OCI-LY1 (cell line): ENCODE measurements around the gene SUGCT.

Experiments used
- H2AFZ ChIP-seq: fragments of 200-600 bp; sonication (generic), shearing (Covaris generic); 2 replicates; pipeline ENCODE4 v1.6.0; 2014; ENCODE audit warnings: antibody characterized with exemption, mild to moderate bottlenecking, low read length
- H3F3A ChIP-seq: fragments of 200-600 bp; sonication (generic), shearing (Covaris generic); 2 replicates; pipeline ENCODE4 v1.6.0; 2014; ENCODE audit warnings: mild to moderate bottlenecking, antibody characterized with exemption, low read length, moderate library complexity; ENCODE audit not compliant: insufficient read depth
- H3K27ac ChIP-seq: fragments of 200-600 bp; sonication (generic); 2 replicates; pipeline ENCODE4 v1.5.1; 2014; ENCODE audit warnings: low read length, mixed run types, mild to moderate bottlenecking, low read depth; ENCODE audit not compliant: poor library complexity, severe bottlenecking
- H3K27me3 ChIP-seq: fragments of 200-600 bp; sonication (generic); 2 replicates; pipeline ENCODE4 v1.6.0; 2014; ENCODE audit warnings: antibody characterized with exemption, mild to moderate bottlenecking, low read length, moderate library complexity; ENCODE audit not compliant: insufficient read depth
- H3K36me3 ChIP-seq: fragments of 200-600 bp; sonication (generic); 2 replicates; pipeline ENCODE4 v1.6.1; 2014; ENCODE audit warnings: mild to moderate bottlenecking, antibody characterized with exemption, low read length, moderate library complexity, mixed read lengths; ENCODE audit not compliant: insufficient read depth
- H3K4me1 ChIP-seq: fragments of 200-600 bp; sonication (generic); 2 replicates; pipeline ENCODE4 v1.5.1; 2014; ENCODE audit warnings: mild to moderate bottlenecking, low read length, moderate library complexity; ENCODE audit not compliant: insufficient read depth, severe bottlenecking
- H3K4me2 ChIP-seq: fragments of 200-600 bp; sonication (generic), shearing (Covaris generic); 2 replicates; pipeline ENCODE4 v1.6.1; 2014; ENCODE audit warnings: low read length
- H3K4me3 ChIP-seq: fragments of 200-600 bp; sonication (generic); 2 replicates; pipeline ENCODE4 v1.5.1; 2014; ENCODE audit warnings: low read length, low read depth, mild to moderate bottlenecking, mixed read lengths; ENCODE audit not compliant: poor library complexity, severe bottlenecking
- H3K79me2 ChIP-seq: fragments of 200-600 bp; shearing (Covaris generic); 2 replicates; pipeline ENCODE4 v1.6.1; 2016; ENCODE audit warnings: mixed run types, low read length, mixed read lengths; ENCODE audit not compliant: insufficient read depth
- H3K9ac ChIP-seq: fragments of 200-600 bp; sonication (generic), shearing (Covaris generic); 2 replicates; pipeline ENCODE4 v1.6.1; 2014; ENCODE audit warnings: mild to moderate bottlenecking, low read length, mixed read lengths
- H3K9me2 ChIP-seq: fragments of 200-600 bp; sonication (generic), shearing (Covaris generic); 2 replicates; pipeline ENCODE4 v1.6.1; 2014; ENCODE audit warnings: low read depth, mild to moderate bottlenecking, low read length, mixed read lengths
- H3K9me3 ChIP-seq: fragments of 200-600 bp; shearing (Covaris generic); 2 replicates; pipeline ENCODE4 v1.6.1; 2014; ENCODE audit warnings: low read length, mixed read lengths
- H4K20me1 ChIP-seq: fragments of 200-600 bp; sonication (generic), shearing (Covaris generic); 2 replicates; pipeline ENCODE4 v1.6.0; 2016; ENCODE audit warnings: mild to moderate bottlenecking, low read length; ENCODE audit not compliant: insufficient read depth
- EZH2 ChIP-seq: fragments of 200-600 bp; sonication (generic), shearing (Covaris generic); IDR thresholded peaks from 2 replicates; pipeline ENCODE4 v1.8.0; 2017; ENCODE audit warnings: borderline replicate concordance, mixed run types, mild to moderate bottlenecking, antibody characterized with exemption, low read length, moderate library complexity, mixed read lengths
- TF ChIP-seq, protein P1 (sequence below): fragments of 200-600 bp; sonication (generic), shearing (Covaris generic); IDR thresholded peaks from 2 replicates; pipeline ENCODE4 v1.5.1; 2017; ENCODE audit warnings: mild to moderate bottlenecking, antibody characterized with exemption, low read length, moderate library complexity, mixed read lengths

The SUGCT gene

DNA sequence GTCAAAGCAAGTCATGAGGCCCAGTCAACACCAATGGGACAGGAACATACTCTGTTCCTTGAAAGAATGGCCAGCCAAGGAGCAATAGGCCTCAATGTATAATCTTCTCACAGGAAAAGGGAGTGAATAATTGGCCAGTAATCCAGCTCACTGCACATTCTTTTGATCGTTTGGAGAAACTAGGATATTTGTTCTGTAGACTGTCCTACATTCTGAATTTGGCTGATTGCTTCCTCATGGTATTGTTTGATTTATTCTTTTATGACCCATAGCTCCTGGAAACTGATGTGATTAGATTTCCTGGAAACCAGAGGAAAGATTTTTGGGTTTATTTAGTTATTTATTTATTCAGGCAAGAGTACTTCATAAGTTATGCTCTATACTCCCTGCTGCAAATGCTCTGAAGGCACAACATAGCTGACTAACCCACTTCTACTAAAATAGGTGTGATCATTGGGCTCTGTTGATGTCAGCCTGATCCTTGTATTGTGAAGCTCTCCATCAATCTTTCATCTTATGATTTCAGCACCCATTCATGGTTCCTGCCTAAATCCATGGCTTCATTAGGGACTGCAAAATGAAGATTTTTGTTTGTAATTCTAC, 745.2 kb downstream of the SUGCT start:
- Histone ChIP-seq H3K36me3 (no peaks in the 10 kb centered on the region), H4K20me1 (no peaks in the 10 kb centered on the region), H3K9me3 (no peaks in the 10 kb centered on the region), H3F3A (no peaks in the 10 kb centered on the region), H3K4me3 (no peak overlapping the region), H3K79me2 (no peaks in the 10 kb centered on the region), H3K9me2 (no peaks in the 10 kb centered on the region), H3K27ac (no peak overlapping the region), H2AFZ (no peak overlapping the region), H3K9ac (no peak overlapping the region), H3K27me3 (no peaks in the 10 kb centered on the region), H3K4me1 (no peaks in the 10 kb centered on the region), H3K4me2 (no peak overlapping the region)
- TF ChIP-seq, protein P1, sequence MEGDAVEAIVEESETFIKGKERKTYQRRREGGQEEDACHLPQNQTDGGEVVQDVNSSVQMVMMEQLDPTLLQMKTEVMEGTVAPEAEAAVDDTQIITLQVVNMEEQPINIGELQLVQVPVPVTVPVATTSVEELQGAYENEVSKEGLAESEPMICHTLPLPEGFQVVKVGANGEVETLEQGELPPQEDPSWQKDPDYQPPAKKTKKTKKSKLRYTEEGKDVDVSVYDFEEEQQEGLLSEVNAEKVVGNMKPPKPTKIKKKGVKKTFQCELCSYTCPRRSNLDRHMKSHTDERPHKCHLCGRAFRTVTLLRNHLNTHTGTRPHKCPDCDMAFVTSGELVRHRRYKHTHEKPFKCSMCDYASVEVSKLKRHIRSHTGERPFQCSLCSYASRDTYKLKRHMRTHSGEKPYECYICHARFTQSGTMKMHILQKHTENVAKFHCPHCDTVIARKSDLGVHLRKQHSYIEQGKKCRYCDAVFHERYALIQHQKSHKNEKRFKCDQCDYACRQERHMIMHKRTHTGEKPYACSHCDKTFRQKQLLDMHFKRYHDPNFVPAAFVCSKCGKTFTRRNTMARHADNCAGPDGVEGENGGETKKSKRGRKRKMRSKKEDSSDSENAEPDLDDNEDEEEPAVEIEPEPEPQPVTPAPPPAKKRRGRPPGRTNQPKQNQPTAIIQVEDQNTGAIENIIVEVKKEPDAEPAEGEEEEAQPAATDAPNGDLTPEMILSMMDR = no peak
- no peak for TF ChIP-seq EZH2

DNA sequence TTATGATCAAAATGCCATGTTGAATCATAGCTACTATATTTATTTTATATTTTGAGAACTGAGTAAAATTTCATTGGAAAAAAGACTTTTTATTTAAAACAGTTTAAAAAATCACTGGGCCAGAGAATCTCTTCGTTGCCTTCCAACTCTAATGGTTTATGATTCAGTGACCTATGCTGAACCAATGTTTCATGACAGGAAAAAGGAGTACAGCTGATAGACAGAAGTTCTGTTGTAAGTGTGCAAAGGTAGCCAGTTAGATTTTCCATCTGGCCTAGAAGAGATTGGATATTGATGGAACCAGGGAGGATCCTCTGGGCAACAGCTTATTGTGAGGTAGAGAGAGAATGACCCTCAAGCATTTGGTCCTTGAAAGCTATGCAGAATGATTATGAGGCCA, 745.8 kb downstream of the SUGCT start:
- Histone ChIP-seq H3K9me2 (no peaks in the 10 kb centered on the region), H3K4me1 (no peaks in the 10 kb centered on the region), H3K27me3 (no peaks in the 10 kb centered on the region), H3K27ac (no peak overlapping the region), H3K36me3 (no peaks in the 10 kb centered on the region), H3K9ac (no peak overlapping the region), H3F3A (no peaks in the 10 kb centered on the region), H3K9me3 (no peaks in the 10 kb centered on the region), H2AFZ (no peak overlapping the region), H4K20me1 (no peaks in the 10 kb centered on the region), H3K79me2 (no peaks in the 10 kb centered on the region), H3K4me2 (no peak overlapping the region), H3K4me3 (no peak overlapping the region)
- TF ChIP-seq, protein P1 = no peak
- TF ChIP-seq EZH2 = no peak

DNA sequence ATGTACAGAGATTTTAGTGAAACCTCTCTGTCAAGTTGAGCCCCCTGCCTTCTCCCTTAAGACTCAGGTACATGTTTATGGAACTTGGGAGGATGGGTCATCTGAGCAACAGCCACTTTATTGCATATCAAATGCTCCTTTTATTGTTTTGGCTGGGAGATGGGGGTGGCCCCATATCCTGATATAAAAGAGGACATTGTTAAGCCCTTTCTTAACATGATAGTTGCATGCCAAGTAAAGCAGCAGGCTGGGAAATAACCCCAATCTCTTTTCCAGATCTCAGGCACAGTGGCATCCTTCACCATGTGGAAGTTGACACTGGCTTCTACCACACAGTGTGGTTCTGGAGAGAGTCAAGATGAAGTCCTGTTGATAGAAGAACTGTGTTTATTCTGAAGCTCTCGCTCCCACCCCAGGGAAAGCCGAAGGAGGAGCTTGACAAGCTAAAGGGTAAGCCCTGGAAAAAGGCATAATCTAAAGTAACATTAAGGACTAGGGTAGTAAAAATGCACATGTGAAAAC, 746.7 kb downstream of the SUGCT start:
- H3F3A ChIP-seq = no peaks in the 10 kb centered on the region
- no peak overlapping the region for H2AFZ ChIP-seq
- no peaks in the 10 kb centered on the region for H3K36me3 ChIP-seq
- H3K4me2 ChIP-seq = no peak overlapping the region
- no peaks in the 10 kb centered on the region for H3K4me1 ChIP-seq
- no peak overlapping the region for H3K27ac ChIP-seq
- no peaks in the 10 kb centered on the region for H3K9me2 ChIP-seq
- H3K27me3 ChIP-seq = no peaks in the 10 kb centered on the region
- H4K20me1 ChIP-seq = no peaks in the 10 kb centered on the region
- no peaks in the 10 kb centered on the region for H3K79me2 ChIP-seq
- TF ChIP-seq EZH2 = no peak
- TF ChIP-seq, protein P1 = no peak
- H3K9ac ChIP-seq = no peak overlapping the region
- no peak overlapping the region for H3K4me3 ChIP-seq
- H3K9me3 ChIP-seq = no peaks in the 10 kb centered on the region
